Fibroblast of mammary gland (primary cell): Measurements from ENCODE around the gene SYCE3.

ENCODE experiments used
- DNase-seq: peaks from one replicate; pipeline ENCODE4 v3.0.0-alpha.2; 2010; ENCODE audit warnings: low read depth
- H3K4me3 ChIP-seq: 2 replicates; pipeline ENCODE4 v1.5.1; 2011; ENCODE audit warnings: low read depth, mild to moderate bottlenecking, low read length, moderate library complexity; ENCODE audit not compliant: control insufficient read depth
- TF ChIP-seq, protein P1 (sequence below): conservative IDR thresholded peaks from 2 replicates; pipeline ENCODE4 v1.5.1; 2011; ENCODE audit warnings: low read depth, low read length, inconsistent platforms; ENCODE audit not compliant: control insufficient read depth, insufficient read depth

SYCE3 gene

DNA sequence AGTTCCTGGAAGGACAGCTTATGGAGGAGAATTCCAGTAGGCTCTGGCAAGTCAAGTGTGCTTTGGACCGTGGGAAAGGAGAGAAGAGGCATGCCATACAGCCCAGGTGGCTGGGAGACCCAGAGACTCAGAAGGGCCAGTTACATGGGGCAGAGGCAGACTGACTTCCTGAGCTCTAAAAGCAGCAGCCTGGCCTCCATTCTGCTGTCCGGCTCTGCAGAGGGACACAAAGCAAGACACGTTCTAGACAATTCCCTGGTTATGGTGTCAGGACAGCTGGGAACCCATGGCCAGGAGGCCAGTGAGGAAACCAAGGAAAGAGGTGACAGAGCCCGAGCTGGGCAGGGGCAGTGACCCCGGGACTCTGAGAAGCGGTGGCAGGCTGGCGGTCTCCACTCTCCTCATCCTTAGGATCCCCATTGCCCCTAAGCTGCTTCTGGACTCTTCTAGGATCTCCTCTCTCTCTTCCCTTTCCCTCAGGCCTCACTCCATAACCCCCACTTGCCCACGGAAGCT lies 12.8 kb upstream of the SYCE3 start:
- TF ChIP-seq, protein P1, sequence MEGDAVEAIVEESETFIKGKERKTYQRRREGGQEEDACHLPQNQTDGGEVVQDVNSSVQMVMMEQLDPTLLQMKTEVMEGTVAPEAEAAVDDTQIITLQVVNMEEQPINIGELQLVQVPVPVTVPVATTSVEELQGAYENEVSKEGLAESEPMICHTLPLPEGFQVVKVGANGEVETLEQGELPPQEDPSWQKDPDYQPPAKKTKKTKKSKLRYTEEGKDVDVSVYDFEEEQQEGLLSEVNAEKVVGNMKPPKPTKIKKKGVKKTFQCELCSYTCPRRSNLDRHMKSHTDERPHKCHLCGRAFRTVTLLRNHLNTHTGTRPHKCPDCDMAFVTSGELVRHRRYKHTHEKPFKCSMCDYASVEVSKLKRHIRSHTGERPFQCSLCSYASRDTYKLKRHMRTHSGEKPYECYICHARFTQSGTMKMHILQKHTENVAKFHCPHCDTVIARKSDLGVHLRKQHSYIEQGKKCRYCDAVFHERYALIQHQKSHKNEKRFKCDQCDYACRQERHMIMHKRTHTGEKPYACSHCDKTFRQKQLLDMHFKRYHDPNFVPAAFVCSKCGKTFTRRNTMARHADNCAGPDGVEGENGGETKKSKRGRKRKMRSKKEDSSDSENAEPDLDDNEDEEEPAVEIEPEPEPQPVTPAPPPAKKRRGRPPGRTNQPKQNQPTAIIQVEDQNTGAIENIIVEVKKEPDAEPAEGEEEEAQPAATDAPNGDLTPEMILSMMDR: no peak
- no peak for DNase-seq
- no peak overlapping the region for H3K4me3 ChIP-seq

DNA sequence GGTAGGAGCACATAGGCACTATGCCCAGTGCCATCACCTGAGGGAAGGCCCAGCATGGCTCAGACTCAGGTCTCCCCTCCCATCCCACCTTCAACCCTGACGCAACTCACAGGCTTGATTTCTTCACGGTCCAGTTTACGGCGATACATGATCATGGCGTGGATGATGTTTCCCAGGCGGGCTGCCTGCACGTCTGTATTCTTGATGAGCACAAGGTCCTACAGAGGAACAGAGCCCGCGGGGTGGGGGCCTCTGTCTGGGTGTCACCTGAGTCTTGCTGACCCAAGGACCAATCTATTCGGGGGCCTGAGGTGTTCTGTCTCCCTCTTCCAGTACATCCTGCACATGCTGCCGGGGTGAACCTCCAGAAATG lies 11.7 kb upstream of the SYCE3 start:
- no peak overlapping the region for H3K4me3 ChIP-seq
- DNase-seq: no peak
- TF ChIP-seq, protein P1: no peak

- H3K4me3 ChIP-seq: no peak overlapping the region
- no peak for DNase-seq
- TF ChIP-seq, protein P1: no peak
These were observed 11.0 kb upstream of the SYCE3 start for GRCh38 chr22:50573491-50574382.

GRCh38 chr22:50572965-50573364 lies 10.2 kb upstream of the SYCE3 start:
- H3K4me3 ChIP-seq: no peak overlapping the region
- no peak for DNase-seq
- TF ChIP-seq, protein P1: no peak

DNA sequence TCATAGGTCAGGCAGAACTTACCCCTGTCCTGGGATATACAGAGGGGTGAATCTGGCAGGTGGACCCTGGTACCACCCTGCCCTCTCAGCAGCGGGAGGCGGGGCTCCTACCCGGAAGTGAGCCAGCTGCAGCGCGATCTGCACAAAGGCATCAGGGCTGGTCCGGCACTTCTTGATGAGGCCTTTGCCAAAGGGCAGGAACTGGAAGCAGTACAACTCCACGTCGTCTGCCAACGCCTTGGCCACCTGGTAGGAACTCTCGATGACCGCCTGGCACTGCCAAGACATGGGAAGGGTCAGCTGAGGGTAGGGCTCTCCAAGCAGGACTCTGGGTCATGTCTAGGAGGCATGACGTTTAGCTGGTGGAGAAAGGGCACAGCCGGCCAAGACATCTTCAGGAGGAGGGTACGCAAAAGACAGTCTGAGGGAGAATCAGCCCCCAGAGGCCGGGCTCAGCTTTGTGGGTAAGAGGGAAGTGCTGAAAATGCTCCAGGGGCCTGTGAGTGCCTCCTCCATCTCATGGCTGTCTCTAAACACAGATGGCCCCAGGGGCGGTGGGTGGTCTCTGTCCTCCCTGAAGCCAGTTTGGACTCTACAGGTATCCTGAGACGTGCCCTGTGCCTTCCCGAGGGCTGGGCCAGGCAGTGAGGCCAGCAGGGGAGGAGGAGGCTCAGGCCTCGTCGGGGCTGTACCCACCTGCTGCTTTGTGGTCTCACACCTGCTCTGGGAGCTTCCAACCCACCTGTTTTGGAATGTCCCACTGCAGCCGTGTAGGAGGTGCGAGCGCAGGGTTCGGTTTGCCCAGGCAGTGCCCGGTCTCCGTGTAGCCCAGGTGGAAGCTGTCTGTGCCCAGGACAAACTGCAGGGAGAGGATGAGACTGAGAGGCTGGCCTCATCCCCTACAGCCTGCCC lies 8.8 kb upstream of the SYCE3 start:
- no peak for DNase-seq
- TF ChIP-seq, protein P1: no peak

GRCh38 chr22:50570861-50571260 lies 8.1 kb upstream of the SYCE3 start:
- no peak overlapping the region for H3K4me3 ChIP-seq
- DNase-seq: no peak
- TF ChIP-seq, protein P1: no peak

More for the DNA sequence above, 8.8 kb upstream of the SYCE3 start:
- no peak overlapping the region for H3K4me3 ChIP-seq
